ENCODE measurements around the gene ETV3.

Gene ETV3

DNA sequence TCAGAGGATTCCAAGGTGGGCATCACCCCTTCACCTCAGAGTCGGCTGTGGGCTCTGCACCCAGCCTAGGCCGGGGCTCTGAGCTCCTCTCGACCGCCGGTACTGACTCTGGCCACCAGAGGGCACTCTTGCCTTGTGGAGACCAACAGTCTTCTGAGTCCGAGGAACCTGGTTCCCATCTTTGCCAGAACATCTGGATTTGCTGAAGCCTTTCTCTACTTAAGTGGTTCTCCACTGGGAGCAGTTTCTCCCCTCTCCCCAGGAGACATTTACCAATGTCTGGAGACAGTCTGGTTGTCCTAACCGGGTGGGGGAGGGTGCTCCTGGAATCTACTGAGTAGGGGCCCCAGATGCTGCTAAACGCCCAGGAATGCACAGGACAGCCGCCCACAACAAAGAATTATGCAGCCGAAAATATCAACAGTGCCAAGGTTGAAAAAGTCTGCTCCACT is 48.0 kb downstream of the ETV3 start:
- peak; percentile 91 for DNase-seq

DNA sequence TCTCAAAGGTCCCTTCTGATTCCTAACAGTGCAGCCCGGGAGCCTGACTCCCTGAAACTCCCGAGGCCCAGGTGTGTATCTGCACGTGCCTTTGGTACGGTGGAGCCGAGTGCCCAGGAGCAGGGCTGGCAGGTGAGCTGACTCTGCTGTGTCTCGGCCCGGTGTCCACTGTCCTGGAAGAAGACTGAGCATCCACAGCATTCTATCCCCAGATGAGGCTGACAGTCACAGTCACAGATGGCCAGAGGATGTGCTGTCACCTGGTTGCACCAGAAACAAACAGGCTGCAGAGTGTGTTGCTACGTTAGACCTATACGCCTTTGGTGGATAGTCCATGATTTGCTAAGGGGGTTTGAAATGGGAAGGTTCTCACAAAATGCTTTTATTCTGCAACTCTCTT is 48.4 kb downstream of the ETV3 start:
- DNase-seq, result no peak

DNA sequence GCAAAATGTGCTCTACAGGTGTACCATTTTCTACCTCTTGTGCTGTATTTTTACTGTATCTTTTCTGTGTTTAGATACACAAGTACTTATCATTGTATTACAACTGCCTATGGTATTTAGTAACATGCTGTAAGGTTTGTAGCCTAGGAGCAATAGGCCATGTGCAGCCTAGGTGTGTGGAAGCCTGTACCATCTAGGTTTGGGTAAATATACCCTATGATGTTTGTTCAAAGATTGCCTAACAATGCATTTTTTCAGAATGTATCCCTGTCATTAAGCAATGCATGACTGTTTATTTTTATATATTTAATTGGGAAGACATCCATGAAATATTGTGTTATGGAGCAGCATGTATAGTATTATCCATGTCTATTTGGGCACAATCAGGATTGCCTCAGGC is 49.6 kb downstream of the ETV3 start:
- no peak for DNase-seq

GRCh38 chr1:157087030-157087429 is 51.2 kb downstream of the ETV3 start:
- DNase-seq, result no peak

GRCh38 chr1:157086299-157086698 is 51.9 kb downstream of the ETV3 start:
- DNase-seq, result no peak

DNA sequence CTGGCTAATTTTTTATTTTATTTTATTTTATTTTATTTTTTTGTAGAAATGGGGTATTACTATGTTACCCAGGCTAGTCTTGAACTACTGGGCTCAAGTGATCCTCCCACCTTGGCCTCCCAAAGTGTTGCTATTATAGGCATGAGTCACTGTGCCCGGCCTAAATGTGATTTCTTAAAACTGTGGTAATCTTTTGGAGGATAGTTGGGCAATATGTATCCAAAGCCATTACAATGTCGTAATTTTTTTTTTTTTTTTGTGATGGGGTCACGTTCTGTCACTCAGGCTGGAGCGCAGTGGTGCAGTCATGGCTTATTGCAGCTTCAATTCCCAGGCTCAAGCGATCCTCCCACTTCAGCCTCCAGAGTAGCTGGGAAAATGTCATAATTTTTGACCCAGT is 52.8 kb downstream of the ETV3 start:
- peak; percentile 57 for DNase-seq

GRCh38 chr1:157084720-157085119 is 53.5 kb downstream of the ETV3 start:
- no peak for DNase-seq

DNA sequence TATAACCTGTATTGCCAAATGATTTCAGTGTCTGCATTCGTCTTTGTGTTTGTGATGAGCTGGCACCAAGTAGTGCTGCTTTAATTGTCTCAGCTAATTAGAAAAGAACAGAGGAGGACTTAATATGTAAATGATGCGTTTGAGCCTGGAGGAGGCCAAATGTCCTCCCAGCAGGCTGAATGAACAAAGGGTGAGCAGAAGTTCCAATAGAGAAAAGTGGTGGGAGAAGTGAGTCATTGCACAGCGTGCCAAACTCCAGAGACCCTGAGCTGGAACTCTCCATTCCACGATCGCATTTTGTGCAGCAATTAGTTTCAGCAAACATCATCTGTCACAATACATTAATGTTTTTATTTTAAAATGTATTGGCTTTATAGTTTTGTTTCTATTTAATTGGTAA is 56.5 kb downstream of the ETV3 start:
- DNase-seq, result no peak

- no peak for DNase-seq
Observed at GRCh38 chr1:157080714-157081113, 57.5 kb downstream of the ETV3 start.

DNA sequence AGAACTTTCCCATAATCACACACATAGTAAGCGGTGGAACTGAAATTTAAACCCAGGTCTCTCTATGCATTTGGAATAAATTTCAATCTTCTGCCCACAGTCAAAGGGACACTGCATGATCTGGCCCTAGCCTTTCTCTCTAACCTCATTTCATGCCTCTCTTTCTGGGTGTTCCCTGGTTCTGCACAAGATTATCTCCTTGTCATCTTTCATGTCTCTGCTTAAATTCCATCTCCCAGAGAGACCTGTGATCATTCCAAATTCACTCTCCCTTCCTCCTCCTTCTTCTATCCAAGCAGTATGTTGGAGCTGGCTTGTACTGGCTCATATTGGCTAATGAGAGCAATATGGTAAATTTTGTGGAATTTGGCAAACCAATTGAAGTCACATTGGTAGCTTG is 60.8 kb downstream of the ETV3 start:
- DNase-seq, result no peak

- DNase-seq, result peak; percentile 83
Observed at GRCh38 chr1:157073944-157074685, 64.1 kb downstream of the ETV3 start.
